Muscle of leg (tissue), 11 donors: ENCODE measurements around the gene HES1. TPM values are rescaled to one million over a fixed set of nuclear protein-coding genes. Genes with fewer than 3 reads are reported as not detected.
"Not testable (repeated sequence)": the region's sequence is repeated elsewhere in the genome, so short reads cannot be mapped to it uniquely, and the experiment has no call there.

Experiments used
- DNase-seq: peaks from one replicate; pipeline ENCODE4 v3.0.0; 2013
- H3K27ac ChIP-seq: one replicate; pipeline ENCODE4 v1.5.1; 2013; ENCODE audit warnings: mild to moderate bottlenecking, low read length, control low read depth
- H3K27me3 ChIP-seq: one replicate; pipeline ENCODE4 v1.6.1; 2013; ENCODE audit warnings: low read length; ENCODE audit not compliant: control insufficient read depth, insufficient read depth
- H3K36me3 ChIP-seq: one replicate; pipeline ENCODE4 v1.6.1; 2013; ENCODE audit warnings: low read length; ENCODE audit not compliant: control insufficient read depth, insufficient read depth
- H3K4me1 ChIP-seq: one replicate; pipeline ENCODE4 v1.6.1; 2013; ENCODE audit warnings: low read length; ENCODE audit not compliant: control insufficient read depth, insufficient read depth
- H3K4me3 ChIP-seq: one replicate; pipeline ENCODE4 v1.5.1; 2013; ENCODE audit warnings: low read length, control low read depth
- H3K9me3 ChIP-seq: replicated peaks from 2 replicates; pipeline ENCODE4 v1.6.1; 2013; ENCODE audit warnings: low read depth, low read length; ENCODE audit not compliant: control insufficient read depth
- WGBS: methylation state at CpG from one replicate; pipeline ENCODE4 v1.1.5; 2013; ENCODE audit warnings: missing lambda C conversion rate; ENCODE audit not compliant: insufficient coverage; 5-methylcytosine and 5-hydroxymethylcytosine counted together
- polyA plus RNA-seq, 8 donors: library from polyadenylated mRNA; unstranded; fragments of 120-200 nt; gene quantifications; one replicate each; pipeline versions ENCODE4 v1.2.1 to v1.2.3, GENCODE V29; 2013; ENCODE audit warnings: inconsistent platforms in 1 of 8, low replicate concordance in 1 of 8; ENCODE audit not compliant: insufficient read length in 8 of 8, insufficient read depth in 1 of 8
- total RNA-seq: library from RNA; stranded (reverse); fragments of 120-200 nt; gene quantifications from one replicate; pipeline ENCODE4 v1.2.4, GENCODE V29; 2013

HES1 gene
- total and polyA plus RNA-seq, 9 donors, result 26.2 to 45.1 (median 35.4) TPM

- peak overlapping the region; percentile 91 for H3K27ac ChIP-seq
- H3K4me3 ChIP-seq, result peak overlapping the region; percentile 32
- H3K9me3 ChIP-seq, result no peaks in the 10 kb centered on the region
- H3K4me1 ChIP-seq, result peaks cover 52% of the 10 kb centered on the region
- peaks cover 16% of the 10 kb centered on the region for H3K27me3 ChIP-seq
- H3K36me3 ChIP-seq, result peaks cover 9% of the 10 kb centered on the region
- peak; percentile 92 for DNase-seq
- WGBS, result 2% methylated on average over 70 of the region's 71 CpGs
These were observed 4.8 kb downstream of the HES1 start for GRCh38 chr3:194140520-194141414.

GRCh38 chr3:194141415-194142155 lies 5.6 kb downstream of the HES1 start:
- peak overlapping the region; percentile 18 for H3K4me3 ChIP-seq
- H3K27ac ChIP-seq, result peak overlapping the region; percentile 96
- peak; percentile 95 for DNase-seq
- peaks cover 50% of the 10 kb centered on the region for H3K4me1 ChIP-seq
- under 1% methylated on average over 41 of the region's 65 CpGs for WGBS
- H3K27me3 ChIP-seq, result peaks cover 16% of the 10 kb centered on the region
- H3K36me3 ChIP-seq, result peaks cover 9% of the 10 kb centered on the region
- H3K9me3 ChIP-seq, result no peaks in the 10 kb centered on the region

- peak overlapping the region; percentile 96 for H3K27ac ChIP-seq
- H3K4me3 ChIP-seq, result peak overlapping the region; percentile 18
- H3K9me3 ChIP-seq, result no peaks in the 10 kb centered on the region
- peak; percentile 82 for DNase-seq
- peaks cover 19% of the 10 kb centered on the region for H3K27me3 ChIP-seq
- peaks cover 9% of the 10 kb centered on the region for H3K36me3 ChIP-seq
- 31% methylated on average over 10 of the region's 14 CpGs for WGBS
- H3K4me1 ChIP-seq, result peaks cover 43% of the 10 kb centered on the region
These were observed 6.4 kb downstream of the HES1 start for GRCh38 chr3:194142156-194142910.

DNA sequence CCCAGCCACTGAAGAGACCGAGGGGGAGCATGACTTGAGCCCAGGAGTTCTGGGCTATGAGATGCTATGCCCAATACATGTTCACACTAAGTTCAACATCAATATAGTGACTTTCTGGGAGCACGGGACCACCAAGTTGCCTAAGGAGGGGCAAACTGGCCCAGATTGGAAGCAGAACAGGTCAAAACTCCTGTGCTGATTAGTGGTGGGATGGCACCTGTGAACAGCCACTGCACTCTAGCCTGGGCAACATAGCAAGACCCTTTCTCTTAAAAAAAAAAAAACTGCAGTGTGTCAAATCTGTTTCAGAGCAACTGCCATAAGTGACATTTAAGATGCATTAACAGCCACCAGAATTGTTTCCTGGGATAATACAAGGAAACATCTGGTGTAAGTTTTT lies 9.8 kb downstream of the HES1 start:
- no peak for DNase-seq
- H3K27ac ChIP-seq, result no peak overlapping the region
- 100% methylated on average over 1 of the region's 2 CpGs for WGBS
- no peaks in the 10 kb centered on the region for H3K9me3 ChIP-seq
- H3K36me3 ChIP-seq, result no peaks in the 10 kb centered on the region
- no peak overlapping the region for H3K4me3 ChIP-seq
- H3K27me3 ChIP-seq, result peaks cover 12% of the 10 kb centered on the region
- peaks cover 21% of the 10 kb centered on the region for H3K4me1 ChIP-seq

- Histone ChIP-seq H3K27me3 (peaks cover 9% of the 10 kb centered on the region), H3K36me3 (no peaks in the 10 kb centered on the region), H3K27ac (no peak overlapping the region), H3K4me1 (peaks cover 7% of the 10 kb centered on the region), H3K9me3 (no peaks in the 10 kb centered on the region), H3K4me3 (no peak overlapping the region)
- DNase-seq, result no peak
- 82% methylated on average over 7 of the region's 7 CpGs for WGBS
These were observed 11.7 kb downstream of the HES1 start for GRCh38 chr3:194147679-194148078.

- 70% methylated on average over 6 of the region's 7 CpGs for WGBS
- Histone ChIP-seq H3K4me3 (no peak overlapping the region), H3K9me3 (no peaks in the 10 kb centered on the region), H3K4me1 (peaks cover 4% of the 10 kb centered on the region), H3K27me3 (peaks cover 9% of the 10 kb centered on the region), H3K36me3 (no peaks in the 10 kb centered on the region), H3K27ac (no peak overlapping the region)
- DNase-seq, result peak; percentile 20
These were observed 12.4 kb downstream of the HES1 start for GRCh38 chr3:194148383-194148782.

- no peak overlapping the region for H3K4me3 ChIP-seq
- peaks cover 8% of the 10 kb centered on the region for H3K9me3 ChIP-seq
- 87% methylated on average over 7 of the region's 8 CpGs for WGBS
- no peak overlapping the region for H3K27ac ChIP-seq
- H3K4me1 ChIP-seq, result no peaks in the 10 kb centered on the region
- no peak for DNase-seq
- peaks cover 15% of the 10 kb centered on the region for H3K27me3 ChIP-seq
- no peaks in the 10 kb centered on the region for H3K36me3 ChIP-seq
These were observed 14.4 kb downstream of the HES1 start for GRCh38 chr3:194150252-194150934.

DNA sequence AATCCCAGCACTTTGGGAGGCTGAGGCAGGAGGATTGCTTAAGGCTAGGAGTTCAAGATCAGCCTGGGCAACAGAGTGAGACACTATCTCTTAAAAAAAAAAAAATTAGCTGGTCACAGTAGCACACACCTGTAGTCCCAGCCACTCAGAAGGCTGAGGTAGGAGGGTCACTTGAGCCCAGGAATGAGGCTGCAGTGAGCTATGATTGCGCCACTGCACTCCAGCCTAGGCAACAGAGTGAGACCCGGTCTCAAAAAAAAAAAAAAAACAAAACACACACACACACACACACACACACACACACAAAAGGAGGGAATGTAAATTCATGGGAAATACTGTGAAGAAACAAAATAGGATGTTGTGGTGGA lies 15.0 kb downstream of the HES1 start:
- not testable (repeated sequence) for DNase-seq, H3K4me3 ChIP-seq, H3K27ac ChIP-seq, H3K4me1 ChIP-seq, H3K9me3 ChIP-seq, H3K36me3 ChIP-seq
- no CpG with 5 or more reads among the region's 2 CpGs for WGBS
- peaks cover 14% of the 10 kb centered on the region for H3K27me3 ChIP-seq

- WGBS, result 100% methylated on average over 3 of the region's 6 CpGs
- Histone ChIP-seq H3K4me1 (no peaks in the 10 kb centered on the region), H3K27me3 (peaks cover 7% of the 10 kb centered on the region), H3K27ac (no peak overlapping the region), H3K36me3 (no peaks in the 10 kb centered on the region), H3K4me3 (no peak overlapping the region), H3K9me3 (peaks cover 8% of the 10 kb centered on the region)
- DNase-seq, result no peak
These were observed 18.4 kb downstream of the HES1 start for GRCh38 chr3:194154346-194154745.
